ENCODE data around the gene EIF2B4.
A peak's percentile ranks its signal among the peaks of the same experiment; 100 is the strongest.

Gene EIF2B4

DNA sequence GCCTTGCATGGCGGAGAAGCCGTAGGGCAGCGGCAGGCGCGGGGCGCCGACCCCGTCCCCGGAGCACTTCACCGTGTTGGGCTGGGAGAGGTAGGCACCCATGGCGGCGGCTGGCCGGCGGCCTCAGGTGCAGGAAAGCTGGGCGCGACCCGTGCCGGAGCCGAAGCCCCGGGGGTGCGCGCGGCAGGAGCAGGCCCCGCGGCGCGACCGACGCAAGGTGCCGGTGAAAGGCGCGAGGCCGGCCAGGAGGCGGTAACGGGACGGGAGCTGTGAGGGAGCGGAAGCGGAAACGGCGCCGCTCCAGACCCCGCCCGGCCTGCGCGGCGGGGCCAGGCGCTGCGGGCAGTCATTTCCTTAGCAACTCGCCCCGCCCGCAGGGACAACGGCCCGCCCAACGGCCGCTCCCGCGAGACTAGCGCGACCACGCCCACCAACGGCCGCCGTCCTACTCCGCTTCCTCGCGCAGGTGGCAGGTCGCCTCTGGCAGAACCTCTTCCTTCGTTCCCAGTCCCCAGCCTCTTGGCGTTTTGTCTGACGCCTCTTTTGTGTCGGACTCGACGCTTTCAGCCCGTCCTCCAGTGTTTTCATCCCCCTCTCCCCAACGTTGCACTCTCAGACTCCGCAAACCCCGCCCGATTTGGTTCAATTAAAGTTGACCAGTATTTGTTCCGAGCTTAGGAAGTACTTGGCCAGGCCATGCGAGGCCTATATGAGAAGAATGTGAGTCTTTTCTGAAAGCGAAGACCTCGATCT lies 39.4 kb upstream of the EIF2B4 start, which contains the start of gene PPM1G (continued):
- TF ChIP-seq ZFP37 (tag by site-specific recombination; IDR thresholded peaks at IDR 0.05) (0 out of 2 replicates have a peak, but pooled peaks have one; percentile 56), ZNF133 (tag by site-specific recombination; IDR thresholded peaks at IDR 0.05) (no peak), ZNF302 (tag by site-specific recombination; IDR thresholded peaks at IDR 0.05; ENCODE audit: low read depth) (no peak), ZFP69B (tag by site-specific recombination; IDR thresholded peaks at IDR 0.05) (no peak), ZNF10 (tag by site-specific recombination; IDR thresholded peaks at IDR 0.05) (peak; percentile 30; the same call in 1 of the 2 replicates), SCRT2 (tag by site-specific recombination; IDR thresholded peaks at IDR 0.05) (0 out of 2 replicates have a peak, but pooled peaks have one; percentile 23), ZSCAN4 (tag by site-specific recombination; IDR thresholded peaks at IDR 0.05) (0 out of 2 replicates have a peak, but pooled peaks have one; percentile 21), ZNF121 (tag by site-specific recombination; IDR thresholded peaks at IDR 0.05) (no peak), ZNF350 (tag by site-specific recombination; IDR thresholded peaks at IDR 0.05) (no peak), ZNF157 (tag by site-specific recombination; IDR thresholded peaks at IDR 0.05) (no peak), ZNF623 (tag by site-specific recombination; IDR thresholded peaks at IDR 0.05) (no peak), ZNF768 (tag by site-specific recombination; IDR thresholded peaks at IDR 0.05) (no peak), INSM2 (tag by site-specific recombination; IDR thresholded peaks at IDR 0.05) (no peak), SALL2 (tag by site-specific recombination; IDR thresholded peaks at IDR 0.05; ENCODE audit: borderline replicate concordance) (no peak), ZNF280C (tag by site-specific recombination; IDR thresholded peaks at IDR 0.05) (no peak), GFI1B (tag by site-specific recombination; IDR thresholded peaks at IDR 0.05) (no peak), ZNF138 (tag by site-specific recombination; IDR thresholded peaks at IDR 0.05; ENCODE audit: borderline replicate concordance) (no peak), FEZF1 (tag by site-specific recombination; IDR thresholded peaks at IDR 0.05) (no peak), ZNF777 (tag by site-specific recombination; IDR thresholded peaks at IDR 0.05; ENCODE audit: borderline replicate concordance) (no peak), ZNF585B (tag by site-specific recombination; IDR thresholded peaks at IDR 0.05) (no peak), ZNF335 (tag by site-specific recombination; conservative IDR thresholded peaks at IDR 0.05) (peak; percentile 14), ZNF596 (tag by site-specific recombination; IDR thresholded peaks at IDR 0.05) (no peak), ZFHX2 (tag by site-specific recombination; conservative IDR thresholded peaks at IDR 0.05) (0 out of 2 replicates have a peak, but pooled peaks have one; percentile 5), ZNF19 (tag by site-specific recombination; IDR thresholded peaks at IDR 0.05; ENCODE audit: low read depth) (no peak), ZNF416 (tag by site-specific recombination; IDR thresholded peaks at IDR 0.05) (no peak), YY2 (tag by site-specific recombination; IDR thresholded peaks at IDR 0.05) (0 out of 2 replicates have a peak, but pooled peaks have one; percentile 60), ZNF560 (tag by site-specific recombination; IDR thresholded peaks at IDR 0.05; ENCODE audit: borderline replicate concordance) (no peak), ZBTB1 (tag by site-specific recombination; IDR thresholded peaks at IDR 0.05) (no peak), REPIN1 (tag by site-specific recombination; IDR thresholded peaks at IDR 0.05; ENCODE audit: low read depth) (no peak)
- TF ChIP-seq, protein P1, sequence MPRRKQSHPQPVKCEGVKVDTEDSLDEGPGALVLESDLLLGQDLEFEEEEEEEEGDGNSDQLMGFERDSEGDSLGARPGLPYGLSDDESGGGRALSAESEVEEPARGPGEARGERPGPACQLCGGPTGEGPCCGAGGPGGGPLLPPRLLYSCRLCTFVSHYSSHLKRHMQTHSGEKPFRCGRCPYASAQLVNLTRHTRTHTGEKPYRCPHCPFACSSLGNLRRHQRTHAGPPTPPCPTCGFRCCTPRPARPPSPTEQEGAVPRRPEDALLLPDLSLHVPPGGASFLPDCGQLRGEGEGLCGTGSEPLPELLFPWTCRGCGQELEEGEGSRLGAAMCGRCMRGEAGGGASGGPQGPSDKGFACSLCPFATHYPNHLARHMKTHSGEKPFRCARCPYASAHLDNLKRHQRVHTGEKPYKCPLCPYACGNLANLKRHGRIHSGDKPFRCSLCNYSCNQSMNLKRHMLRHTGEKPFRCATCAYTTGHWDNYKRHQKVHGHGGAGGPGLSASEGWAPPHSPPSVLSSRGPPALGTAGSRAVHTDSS (tag by site-specific recombination; IDR thresholded peaks at IDR 0.05) = no peak
- TF ChIP-seq, protein P2, sequence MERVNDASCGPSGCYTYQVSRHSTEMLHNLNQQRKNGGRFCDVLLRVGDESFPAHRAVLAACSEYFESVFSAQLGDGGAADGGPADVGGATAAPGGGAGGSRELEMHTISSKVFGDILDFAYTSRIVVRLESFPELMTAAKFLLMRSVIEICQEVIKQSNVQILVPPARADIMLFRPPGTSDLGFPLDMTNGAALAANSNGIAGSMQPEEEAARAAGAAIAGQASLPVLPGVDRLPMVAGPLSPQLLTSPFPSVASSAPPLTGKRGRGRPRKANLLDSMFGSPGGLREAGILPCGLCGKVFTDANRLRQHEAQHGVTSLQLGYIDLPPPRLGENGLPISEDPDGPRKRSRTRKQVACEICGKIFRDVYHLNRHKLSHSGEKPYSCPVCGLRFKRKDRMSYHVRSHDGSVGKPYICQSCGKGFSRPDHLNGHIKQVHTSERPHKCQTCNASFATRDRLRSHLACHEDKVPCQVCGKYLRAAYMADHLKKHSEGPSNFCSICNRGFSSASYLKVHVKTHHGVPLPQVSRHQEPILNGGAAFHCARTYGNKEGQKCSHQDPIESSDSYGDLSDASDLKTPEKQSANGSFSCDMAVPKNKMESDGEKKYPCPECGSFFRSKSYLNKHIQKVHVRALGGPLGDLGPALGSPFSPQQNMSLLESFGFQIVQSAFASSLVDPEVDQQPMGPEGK (tag by site-specific recombination; IDR thresholded peaks at IDR 0.05) = peak; percentile 67
- TF ChIP-seq, protein P3, sequence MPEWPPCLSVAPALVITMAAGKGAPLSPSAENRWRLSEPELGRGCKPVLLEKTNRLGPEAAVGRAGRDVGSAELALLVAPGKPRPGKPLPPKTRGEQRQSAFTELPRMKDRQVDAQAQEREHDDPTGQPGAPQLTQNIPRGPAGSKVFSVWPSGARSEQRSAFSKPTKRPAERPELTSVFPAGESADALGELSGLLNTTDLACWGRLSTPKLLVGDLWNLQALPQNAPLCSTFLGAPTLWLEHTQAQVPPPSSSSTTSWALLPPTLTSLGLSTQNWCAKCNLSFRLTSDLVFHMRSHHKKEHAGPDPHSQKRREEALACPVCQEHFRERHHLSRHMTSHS (tag by site-specific recombination; IDR thresholded peaks at IDR 0.05) = no peak

Data from HEK293 (cell line).